GM13977 (cell line): Measurements from ENCODE around the gene MRPL17.

Experiments
- DNase-seq: peaks from one replicate; pipeline ENCODE4 v3.0.0; 2012; ENCODE audit warnings: low spot score
- CTCF ChIP-seq: IDR thresholded peaks from 2 replicates; pipeline ENCODE4 v1.5.1; 2012; ENCODE audit warnings: mild to moderate bottlenecking, control low read depth; ENCODE audit not compliant: insufficient read depth; ENCODE audit errors: extremely low read depth, missing control alignments
- in situ Hi-C: fragments of 300-500 bp; cut with MboI; formaldehyde crosslinking; loops from one replicate; pipeline ENCODE4 v1.12.0; 2022; ENCODE audit warnings: low sequenced_read_pairs, low pct_unique_long_range_greater_than_20kb, mixed read lengths, inconsistent platforms; ENCODE audit not compliant: unreplicated experiment

MRPL17 gene

GRCh38 chr11:6682591-6682935 is 577 bp downstream of the MRPL17 start:
- no peak for TF ChIP-seq CTCF
- in situ Hi-C loops: no loop called here
- no peak for DNase-seq

GRCh38 chr11:6681949-6682348 is 1.2 kb downstream of the MRPL17 start:
- in situ Hi-C loops: no loop called here
- no peak for TF ChIP-seq CTCF
- DNase-seq: no peak

- in situ Hi-C loops: no loop called here
- TF ChIP-seq CTCF: no peak
- no peak for DNase-seq
These were observed 1.6 kb downstream of the MRPL17 start for GRCh38 chr11:6681505-6681904.

GRCh38 chr11:6677018-6677417 is 6.1 kb downstream of the MRPL17 start:
- DNase-seq: no peak
- no peak for TF ChIP-seq CTCF
- in situ Hi-C loops: no loop called here

GRCh38 chr11:6674862-6675261 is 8.3 kb downstream of the MRPL17 start:
- in situ Hi-C loops: no loop called here
- TF ChIP-seq CTCF: no peak
- no peak for DNase-seq

- no peak for TF ChIP-seq CTCF
- DNase-seq: no peak
- in situ Hi-C loops: no loop called here
These were observed 8.9 kb downstream of the MRPL17 start for GRCh38 chr11:6674219-6674597.
